ENCODE data around the gene TIMELESS.
"Not testable (repeated sequence)": the region's sequence is repeated elsewhere in the genome, so short reads cannot be mapped to it uniquely, and the experiment has no call there.

DNA sequence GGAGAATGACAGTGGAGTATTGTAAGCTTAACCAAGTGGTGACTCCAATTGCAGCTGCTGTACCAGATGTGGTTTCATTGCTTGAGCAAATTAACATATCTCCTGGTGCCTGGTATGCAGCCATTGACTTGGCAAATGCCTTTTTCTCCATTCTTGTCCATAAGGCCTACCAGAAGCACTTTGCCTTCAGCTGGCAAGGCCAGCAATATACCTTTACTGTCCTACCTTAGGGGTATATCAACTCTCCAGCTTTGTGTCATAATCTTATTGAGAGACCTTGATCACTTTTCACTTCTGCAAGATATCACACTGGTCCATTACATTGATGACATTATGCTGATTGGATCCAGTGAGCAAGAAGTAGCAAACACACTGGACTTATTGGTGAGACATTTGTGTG lies 47.6 kb downstream of the TIMELESS start:
- TF ChIP-seq, protein P1, sequence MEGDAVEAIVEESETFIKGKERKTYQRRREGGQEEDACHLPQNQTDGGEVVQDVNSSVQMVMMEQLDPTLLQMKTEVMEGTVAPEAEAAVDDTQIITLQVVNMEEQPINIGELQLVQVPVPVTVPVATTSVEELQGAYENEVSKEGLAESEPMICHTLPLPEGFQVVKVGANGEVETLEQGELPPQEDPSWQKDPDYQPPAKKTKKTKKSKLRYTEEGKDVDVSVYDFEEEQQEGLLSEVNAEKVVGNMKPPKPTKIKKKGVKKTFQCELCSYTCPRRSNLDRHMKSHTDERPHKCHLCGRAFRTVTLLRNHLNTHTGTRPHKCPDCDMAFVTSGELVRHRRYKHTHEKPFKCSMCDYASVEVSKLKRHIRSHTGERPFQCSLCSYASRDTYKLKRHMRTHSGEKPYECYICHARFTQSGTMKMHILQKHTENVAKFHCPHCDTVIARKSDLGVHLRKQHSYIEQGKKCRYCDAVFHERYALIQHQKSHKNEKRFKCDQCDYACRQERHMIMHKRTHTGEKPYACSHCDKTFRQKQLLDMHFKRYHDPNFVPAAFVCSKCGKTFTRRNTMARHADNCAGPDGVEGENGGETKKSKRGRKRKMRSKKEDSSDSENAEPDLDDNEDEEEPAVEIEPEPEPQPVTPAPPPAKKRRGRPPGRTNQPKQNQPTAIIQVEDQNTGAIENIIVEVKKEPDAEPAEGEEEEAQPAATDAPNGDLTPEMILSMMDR (IDR thresholded peaks at IDR 0.05), result not testable (repeated sequence)
- TF ChIP-seq POLR2A, POLR2AphosphoS5 (IDR thresholded peaks at IDR 0.05): not testable (repeated sequence)

Measured in gastroesophageal sphincter (tissue), 3 donors.